GM21723 (cell line): ENCODE measurements around the gene ZNF416.

ENCODE experiments used
- ATAC-seq: cut with Tn5 transposase; IDR thresholded peaks from one replicate; pipeline ENCODE4 v1.9.1; 2021; ENCODE audit warnings: mild to moderate bottlenecking, moderate library complexity; ENCODE audit not compliant: unreplicated experiment

The ZNF416 gene

DNA sequence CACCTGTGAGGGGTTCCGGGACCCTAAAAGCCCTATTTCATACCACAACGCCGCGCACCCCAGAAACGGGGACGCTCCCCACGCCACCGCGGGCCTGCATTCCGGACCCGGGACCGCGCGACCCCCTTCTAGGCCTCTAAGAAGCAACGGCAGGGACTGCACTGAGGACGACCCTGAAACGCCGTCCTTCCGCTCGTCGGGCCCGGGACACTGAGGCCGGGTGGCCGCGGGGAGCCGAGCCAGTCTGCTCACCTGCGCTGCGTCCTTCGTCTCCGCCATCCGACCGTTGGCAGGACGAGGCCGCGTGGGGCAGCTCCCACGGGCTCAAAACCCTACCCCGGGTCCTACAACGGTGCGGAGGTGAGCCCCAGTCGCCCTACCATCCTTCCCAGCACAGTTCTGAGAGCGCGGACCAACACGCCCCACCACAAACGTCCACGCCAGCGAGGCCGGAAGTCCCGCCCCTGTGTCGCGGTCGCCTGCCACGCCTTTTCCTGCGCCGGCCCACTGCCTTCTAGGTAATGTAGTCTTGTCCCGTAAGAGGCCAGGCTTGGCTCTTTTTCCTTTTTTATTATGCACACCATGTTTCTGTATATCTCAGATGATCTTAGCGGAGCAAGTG is 19.2 kb downstream of the ZNF416 start, which contains the start of gene ZNF550:
TSS of gene ZNF550 (minus strand) at position 460 of the 622 bp plus-strand sequence. CDS start at position 279, 181 bp downstream.
- ATAC-seq: peak; percentile 92

DNA sequence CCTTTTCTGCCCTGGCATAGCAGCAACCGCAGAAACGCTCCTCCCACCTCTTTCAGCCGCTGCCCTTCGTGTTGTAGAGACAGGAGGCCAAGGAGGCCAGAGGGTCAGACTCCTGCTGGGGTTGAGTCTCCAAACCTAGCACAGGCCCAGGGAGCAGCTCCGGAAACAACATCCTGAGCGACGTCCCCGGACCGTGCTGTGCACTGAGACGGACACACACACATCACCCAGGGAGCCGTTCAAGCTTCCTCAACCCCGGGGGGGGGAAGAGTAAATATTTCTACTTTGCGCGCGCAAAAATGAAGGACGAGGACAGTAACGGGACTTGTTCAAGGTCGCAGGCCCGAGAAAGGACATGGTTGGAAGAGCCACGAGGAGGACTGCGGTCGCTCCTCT is 19.7 kb downstream of the ZNF416 start:
- peak; percentile 32 for ATAC-seq

DNA sequence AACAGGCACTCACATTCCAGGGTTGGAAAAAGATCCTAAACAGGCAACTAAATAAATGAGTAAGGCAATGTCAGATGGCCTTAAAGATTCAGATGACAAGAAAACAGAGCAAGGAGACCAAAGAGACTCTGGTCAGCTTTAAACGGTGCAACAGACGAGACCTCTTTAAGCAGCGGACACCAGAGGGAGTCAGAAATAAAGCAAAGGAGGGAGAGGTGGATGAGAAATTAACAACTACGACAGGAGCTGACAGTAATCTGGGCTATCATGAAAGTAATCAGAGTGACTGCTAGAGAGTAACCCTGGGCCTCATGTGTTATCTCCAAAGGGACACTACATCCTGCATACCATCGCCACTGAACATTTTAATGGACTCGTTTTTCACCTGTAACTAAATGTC is 20.2 kb downstream of the ZNF416 start:
- no peak for ATAC-seq

DNA sequence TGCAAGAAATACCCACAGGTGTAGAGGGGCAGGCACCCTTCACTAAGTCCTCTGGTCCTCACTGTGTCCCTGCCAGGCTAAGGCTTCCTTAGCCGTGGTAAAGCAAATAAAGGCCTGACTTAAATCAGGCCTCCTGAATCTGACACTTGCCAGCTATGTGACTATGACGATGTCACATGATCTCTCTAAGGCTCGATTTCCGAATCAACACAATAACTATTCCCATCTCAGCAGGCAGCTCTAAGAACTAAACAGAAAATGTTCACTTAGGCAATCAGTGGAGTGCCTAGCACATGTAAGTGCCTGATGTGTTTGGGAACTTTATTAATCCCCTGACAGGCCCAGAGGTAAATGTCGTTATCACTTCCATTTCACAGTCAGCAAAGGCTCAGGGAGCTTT is 21.1 kb downstream of the ZNF416 start:
- ATAC-seq: no peak

DNA sequence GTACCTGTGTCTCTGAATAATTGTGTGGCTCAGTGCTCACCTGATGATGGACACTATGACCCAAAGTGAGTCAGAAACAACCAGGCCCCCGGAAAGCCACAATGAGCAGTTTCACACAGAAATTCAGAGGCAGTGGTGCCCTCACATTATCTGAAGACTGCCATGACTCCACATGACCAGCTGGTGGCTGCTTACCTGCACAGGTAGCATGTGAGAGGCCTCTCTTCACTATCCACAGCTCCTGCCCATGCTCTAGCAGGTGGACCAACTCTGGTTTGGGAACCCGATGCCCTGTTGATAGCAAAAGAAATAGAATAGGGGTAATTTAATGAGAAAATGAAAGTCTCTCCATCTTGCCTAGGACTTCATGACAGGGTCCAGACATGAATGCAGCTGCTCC is 26.3 kb downstream of the ZNF416 start:
- ATAC-seq: no peak

DNA sequence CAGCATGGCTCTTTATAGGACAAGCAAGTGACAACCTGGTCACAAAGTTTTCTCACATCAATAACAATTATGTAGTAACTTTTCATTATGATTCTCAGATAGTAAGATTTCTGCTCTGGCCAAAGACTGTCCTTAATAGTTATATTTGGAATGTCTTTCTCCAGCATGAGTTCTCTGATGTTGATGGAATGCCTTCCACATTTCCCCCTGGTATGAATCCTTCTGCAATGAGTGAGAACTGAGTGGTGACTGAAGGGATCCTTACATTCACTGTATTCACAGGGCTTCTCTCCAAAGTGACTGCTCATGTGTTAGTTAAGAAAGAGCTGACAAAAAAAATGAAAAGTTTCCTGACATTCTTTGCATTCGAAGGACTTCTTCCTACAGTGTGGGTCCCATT is 32.2 kb downstream of the ZNF416 start:
- no peak for ATAC-seq

DNA sequence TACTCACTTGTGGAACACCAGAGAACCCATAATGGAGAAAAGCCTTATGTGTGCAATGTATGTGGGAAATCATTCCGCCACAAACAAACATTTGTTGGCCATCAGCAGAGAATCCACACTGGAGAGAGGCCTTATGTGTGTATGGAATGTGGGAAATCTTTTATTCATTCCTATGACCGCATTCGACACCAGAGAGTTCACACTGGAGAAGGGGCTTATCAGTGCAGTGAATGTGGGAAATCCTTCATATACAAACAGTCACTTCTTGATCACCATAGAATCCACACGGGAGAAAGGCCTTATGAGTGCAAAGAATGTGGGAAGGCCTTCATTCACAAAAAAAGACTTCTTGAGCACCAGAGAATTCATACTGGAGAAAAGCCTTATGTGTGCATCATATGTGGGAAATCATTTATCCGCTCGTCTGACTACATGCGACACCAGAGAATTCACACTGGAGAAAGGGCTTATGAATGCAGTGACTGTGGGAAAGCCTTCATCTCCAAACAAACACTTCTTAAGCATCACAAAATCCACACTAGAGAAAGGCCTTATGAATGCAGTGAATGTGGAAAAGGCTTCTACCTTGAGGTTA is 40.7 kb downstream of the ZNF416 start:
- no peak for ATAC-seq

DNA sequence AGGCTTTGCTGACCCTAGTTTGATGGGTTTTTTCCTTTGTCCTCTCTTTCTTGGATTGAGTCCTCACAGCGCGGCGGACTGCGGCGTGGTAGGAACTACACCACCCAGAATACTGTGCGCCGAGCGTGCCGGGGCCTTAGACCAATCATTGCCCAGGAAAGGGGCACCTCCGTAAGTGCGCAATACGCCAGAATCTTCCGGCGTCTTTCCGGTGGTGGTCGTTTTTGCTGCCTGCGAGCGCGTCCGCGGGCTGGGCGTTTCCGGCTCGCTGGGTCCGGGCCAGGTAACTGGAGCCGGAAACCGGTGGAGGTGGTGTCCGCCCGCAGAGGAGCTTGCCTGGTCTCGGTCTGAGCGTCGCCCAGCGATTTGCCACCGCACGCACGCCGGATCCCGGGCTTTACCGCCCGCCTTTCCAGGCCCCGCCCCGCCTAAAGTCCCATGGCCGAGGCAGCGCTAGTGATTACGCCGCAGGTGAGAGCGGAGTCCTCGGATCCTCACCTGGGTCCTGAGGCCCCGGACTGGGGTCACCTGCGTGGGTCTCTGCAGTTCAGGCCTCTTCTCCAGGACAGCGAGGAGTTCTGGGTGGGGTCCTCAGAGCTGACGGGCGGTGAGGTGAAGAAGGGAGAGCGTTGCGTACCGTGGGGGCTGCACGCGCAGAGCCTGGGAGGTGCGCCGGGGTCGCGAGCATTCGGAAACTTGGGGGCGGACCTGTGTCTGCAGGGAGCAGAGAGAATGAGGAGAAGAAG is 51.4 kb downstream of the ZNF416 start, which contains the start of gene ZNF549:
TSS of gene ZNF549 (plus strand) at position 221 of the 746 bp plus-strand sequence. CDS start at position 439, 218 bp downstream.
- ATAC-seq: peak; percentile 98
